GM18520 (cell line): ENCODE measurements around the gene ARAP2.

Source experiments
- ATAC-seq: cut with Tn5 transposase; IDR thresholded peaks from one replicate; pipeline ENCODE4 v1.9.1; 2021; ENCODE audit not compliant: unreplicated experiment

The ARAP2 gene

DNA sequence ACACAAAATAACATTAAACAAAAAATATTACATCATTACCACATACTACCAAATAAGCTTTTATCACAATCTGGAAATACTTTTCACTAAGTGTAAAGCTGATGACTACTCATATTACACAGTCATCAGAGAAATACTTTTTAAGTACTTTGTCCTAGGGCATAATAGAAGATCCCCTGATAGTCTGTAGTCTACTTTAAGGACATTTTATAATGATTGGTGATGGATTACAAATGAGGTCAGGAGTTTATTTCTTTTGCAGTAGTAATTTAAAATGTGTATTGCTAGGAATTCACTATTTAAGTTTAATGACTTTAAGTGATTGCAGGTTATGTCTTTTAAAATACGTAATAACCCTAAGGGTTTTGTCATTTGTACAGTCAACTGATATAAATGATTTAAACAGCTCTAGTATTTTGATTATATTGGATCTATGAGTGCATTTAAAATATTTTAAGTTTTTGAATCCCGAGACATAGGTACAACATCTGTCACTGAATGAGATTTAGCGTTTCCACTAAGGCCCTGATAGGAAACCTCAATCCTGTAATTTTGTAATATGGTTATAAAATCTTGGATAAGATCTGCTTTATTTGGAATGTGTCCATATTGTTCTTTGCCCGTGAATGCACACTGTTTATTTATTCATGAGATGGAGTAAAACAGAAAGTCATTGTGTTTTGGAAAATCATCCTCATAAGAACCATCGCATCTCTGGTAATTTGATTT lies 189.5 kb downstream of the ARAP2 start:
- ATAC-seq: no peak

DNA sequence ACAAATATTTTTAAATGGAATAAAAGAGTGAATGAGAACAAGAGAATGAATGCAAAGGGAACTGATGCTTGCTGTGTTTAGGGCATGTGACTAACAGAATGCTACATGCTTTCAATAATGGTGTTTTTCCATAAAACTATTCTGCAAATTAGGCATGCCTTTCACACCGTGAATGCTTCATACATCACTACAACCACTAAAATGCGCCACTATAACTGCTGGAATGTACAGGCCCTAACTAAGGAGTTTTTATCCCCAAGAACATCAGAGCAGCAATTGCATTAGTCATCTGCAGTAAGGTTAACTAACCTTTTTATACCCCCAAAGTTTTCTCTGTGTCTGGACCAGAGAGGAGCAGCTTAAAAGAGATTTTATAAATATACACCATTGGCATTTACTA lies 190.4 kb downstream of the ARAP2 start:
- no peak for ATAC-seq

DNA sequence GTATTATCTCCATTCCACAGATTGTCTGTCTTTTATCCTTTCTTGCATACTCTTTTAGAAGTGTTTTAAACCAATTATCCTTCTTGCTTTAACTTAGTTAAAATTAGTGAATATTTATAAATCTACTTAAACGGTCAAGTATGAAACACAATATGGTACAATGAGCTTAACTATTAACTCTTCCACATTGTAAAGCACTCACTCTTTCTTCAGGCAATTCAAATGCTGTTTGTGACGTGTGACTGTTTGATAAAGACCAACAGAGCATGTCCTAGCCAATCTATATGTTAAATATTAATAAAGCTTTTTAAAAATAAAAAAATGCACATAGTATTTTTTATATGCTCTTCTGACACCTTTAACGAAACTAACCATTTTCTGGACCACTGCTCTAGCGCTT lies 192.7 kb downstream of the ARAP2 start:
- ATAC-seq: no peak

DNA sequence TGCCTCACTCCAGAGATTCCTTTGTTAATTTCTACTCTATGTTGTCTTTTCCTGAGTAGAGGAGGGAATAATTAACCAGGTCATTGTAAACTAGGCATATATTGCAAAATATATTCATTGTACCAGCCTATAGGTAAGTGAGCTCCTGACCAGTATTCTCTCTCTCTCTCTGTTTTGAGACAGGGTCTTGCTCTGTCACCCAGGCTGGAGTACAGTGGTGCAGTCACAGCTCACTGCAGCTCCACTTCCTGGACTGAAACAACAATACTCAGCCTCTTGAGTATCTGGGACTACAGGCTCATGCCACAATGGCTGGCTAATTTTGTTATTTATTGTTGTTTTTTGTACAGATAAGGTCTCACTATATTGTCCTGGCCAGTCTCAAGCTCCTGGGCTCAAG lies 198.3 kb downstream of the ARAP2 start:
- no peak for ATAC-seq

DNA sequence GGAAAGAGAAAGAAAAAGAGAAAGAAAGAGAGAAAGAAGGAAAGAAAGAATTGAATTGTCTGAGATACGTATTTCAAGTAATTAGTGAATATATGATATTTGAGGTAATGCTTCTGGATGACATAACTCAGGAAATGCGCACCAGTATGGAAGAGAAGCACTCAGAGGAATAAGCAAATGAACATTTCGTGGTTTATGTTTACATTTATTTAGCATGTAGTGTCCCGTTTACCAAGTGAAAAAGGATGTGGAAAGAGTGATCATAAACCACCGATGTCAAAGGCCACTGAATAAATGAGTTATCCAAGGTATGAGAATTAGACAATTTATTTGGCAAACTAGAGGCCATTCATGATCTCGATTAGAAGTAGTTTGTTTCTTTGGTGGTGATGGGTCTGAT lies 200.4 kb downstream of the ARAP2 start:
- no peak for ATAC-seq

DNA sequence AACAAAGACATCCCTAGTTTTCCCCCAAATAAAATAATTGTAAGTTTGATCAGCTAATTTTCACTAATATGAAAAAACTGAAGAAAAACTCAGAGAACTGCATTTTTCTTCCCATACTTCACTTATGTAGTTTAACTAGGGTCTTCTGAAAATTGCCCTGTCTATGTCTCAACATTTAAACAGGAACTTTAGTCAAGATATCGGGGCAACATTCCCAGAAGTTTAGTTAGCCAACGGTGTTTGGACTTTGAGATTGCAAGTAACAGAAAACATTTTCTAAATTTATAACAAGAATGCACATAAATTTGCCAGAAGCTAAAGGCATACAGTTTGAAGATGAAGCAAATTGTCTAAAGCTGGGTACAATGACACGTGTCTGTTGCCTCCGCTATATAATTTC lies 201.1 kb downstream of the ARAP2 start:
- ATAC-seq: no peak

DNA sequence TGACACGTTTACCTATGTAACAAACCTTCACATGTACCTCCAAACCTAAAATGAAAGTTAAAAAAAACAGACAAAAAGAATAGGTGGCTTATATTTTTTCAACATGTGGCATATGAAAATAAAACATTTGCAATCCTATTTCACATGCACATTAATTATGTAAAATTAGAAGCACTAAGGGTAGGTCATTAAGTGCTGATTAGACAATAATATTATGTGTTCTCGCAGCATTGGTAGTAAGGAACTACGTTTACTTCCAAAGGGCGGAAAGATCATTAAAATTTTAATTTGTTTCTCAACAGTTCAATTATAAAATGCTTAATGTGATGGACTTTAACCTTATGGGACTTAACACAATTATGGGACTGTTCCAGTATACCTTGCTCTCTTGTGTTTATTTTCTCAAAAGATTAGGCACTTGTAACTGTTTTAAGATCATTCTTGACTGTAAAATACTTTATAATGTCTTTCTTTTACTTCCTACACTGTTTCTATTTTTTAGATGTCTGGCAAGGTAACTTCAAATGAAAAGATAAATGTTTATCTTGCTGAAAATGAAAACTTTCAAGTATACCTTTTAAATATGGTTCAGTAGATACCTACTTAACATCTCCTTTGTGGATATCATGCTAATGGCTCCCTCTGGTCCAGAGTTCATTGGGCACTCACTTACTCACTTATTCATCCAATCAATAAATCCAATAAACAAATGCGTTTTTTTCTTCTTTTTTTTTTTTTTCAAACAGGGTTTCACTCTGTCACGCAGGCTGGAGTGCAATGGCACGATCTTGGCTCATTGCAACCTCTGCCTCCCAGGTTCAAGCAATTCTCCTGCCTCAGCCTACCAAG lies 202.0 kb downstream of the ARAP2 start:
- no peak for ATAC-seq

DNA sequence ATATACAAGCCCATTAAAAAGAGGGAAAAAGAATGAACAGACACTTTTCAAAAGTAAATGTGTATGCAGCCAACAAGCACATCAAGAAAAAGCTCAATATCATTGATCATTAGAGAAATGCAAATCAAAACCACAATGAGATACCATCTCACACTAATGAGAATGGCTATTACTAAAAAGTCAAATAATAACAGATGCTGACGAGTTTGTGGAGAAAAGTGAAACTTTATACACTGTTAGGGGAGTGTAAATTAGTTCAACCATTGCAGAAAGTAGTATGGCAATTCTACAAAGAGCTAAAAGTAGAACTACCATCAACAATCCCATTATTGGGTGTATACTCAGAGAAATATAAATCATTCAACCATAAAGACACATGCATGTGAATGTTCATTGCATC lies 203.0 kb downstream of the ARAP2 start:
- ATAC-seq: no peak

DNA sequence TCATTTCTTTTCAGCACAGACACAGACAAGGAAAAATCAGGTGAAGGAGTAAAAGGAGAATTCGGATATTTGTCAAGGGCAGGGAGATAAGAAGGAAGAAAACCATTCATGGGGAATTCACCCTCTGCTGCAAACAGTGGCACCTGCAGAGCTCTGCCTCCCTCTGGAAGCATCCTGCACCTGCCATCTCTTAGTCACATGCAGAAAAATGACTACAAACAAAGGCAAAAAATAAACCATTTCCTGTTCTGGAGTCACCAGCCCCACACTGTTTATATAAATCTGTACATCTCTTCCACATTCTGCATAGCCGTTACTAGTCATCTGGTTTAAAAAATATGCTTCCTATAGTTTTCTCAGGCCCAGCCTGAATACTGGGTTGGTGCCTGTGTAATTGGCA lies 205.3 kb downstream of the ARAP2 start:
- ATAC-seq: no peak

DNA sequence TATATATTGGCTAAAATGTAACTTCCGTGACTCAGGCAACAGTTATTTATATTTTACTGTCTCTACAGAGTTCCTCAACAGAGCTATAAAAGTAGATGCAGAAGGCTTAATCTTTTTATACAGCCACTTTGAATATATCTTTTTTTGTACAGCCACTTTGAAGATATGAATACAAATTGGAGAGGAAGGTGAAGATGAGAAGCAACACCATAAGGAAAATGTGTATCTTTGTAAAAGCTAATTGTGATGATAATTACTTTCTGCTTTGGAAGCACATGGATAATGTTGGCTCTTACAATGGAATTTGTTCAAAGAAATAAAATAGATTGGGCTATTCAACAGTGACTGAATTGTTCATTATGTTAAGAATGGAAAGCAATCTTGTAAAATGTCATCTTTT lies 205.8 kb downstream of the ARAP2 start:
- no peak for ATAC-seq

DNA sequence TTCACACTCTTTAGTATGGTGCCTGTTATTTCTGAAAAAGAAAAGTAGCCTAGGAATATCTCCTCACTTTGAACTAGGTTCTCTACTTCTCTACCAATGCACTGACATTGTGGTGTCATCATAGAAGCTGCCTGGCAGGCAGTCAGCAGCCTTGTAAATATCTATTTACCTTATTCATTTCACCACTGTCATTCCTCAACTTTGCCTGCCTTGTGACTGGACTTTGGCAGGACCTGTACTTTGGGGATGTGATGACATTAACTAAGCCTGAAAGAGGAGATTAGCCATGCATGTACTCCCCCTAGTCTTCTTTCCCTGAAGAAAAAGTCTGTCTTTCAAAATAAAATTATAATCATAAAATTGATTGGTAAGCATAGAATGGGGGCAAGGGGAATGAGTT lies 207.2 kb downstream of the ARAP2 start:
- ATAC-seq: no peak

DNA sequence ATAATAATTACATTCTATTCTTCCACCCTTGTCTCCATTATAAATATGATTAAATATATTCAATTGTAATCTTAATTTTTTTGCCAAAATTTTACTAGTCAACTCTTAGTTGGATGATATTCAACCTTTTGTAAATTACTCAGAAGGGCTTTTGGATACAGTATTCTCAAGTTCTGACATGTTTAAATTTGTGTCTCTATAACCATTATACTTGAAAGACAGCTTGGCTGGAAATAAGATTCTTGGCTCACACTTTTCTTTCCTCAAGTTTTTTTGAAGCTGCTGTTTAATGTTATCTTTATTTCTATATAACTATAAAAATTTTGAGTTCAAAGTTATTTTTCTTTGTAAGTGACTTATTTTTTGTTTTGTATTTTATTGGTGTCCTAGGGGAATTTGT lies 214.4 kb downstream of the ARAP2 start:
- no peak for ATAC-seq

DNA sequence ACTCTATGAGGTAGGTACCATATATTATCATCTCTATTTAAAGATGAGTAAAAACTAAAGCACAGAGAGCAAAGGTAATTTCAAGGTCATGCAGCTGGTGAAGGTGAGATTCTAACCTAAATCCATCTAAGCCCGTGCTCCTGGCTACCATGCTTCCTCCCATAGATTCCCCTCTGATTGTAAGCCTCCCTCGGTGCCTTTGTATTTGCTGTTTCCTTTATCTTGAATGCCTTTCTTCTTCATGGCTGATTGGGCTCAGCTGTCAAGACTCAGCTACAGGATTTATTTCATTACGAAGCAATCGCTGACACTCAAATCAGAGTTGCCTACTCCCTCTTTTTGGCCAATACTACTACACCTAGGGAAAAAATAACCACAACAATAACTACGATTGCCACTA lies 217.1 kb downstream of the ARAP2 start:
- ATAC-seq: no peak

DNA sequence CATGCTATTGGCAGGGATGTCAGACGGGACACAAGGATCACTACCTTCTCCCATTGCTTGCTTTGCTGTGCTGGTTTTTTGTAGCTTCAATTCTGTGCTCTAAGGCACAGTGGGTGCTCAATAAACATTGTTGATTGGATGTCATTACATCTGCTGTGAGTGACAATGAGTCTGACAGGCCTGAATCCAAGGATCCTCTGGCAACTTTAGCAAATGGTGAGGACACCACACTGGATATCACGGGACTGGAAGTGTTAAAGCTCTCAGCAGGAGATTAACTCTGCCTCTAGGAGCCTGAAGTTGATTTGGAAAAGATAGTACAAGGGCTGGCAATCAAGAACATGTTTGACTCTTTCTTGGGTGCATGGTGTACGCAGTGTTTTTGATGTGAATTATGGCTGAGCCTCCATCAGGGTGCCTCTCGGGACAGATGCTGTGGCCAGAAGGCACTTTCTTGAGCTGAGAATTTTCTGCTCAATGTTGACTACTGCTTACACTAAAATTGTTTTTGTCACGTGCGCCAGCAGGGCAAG lies 217.9 kb downstream of the ARAP2 start:
- no peak for ATAC-seq

DNA sequence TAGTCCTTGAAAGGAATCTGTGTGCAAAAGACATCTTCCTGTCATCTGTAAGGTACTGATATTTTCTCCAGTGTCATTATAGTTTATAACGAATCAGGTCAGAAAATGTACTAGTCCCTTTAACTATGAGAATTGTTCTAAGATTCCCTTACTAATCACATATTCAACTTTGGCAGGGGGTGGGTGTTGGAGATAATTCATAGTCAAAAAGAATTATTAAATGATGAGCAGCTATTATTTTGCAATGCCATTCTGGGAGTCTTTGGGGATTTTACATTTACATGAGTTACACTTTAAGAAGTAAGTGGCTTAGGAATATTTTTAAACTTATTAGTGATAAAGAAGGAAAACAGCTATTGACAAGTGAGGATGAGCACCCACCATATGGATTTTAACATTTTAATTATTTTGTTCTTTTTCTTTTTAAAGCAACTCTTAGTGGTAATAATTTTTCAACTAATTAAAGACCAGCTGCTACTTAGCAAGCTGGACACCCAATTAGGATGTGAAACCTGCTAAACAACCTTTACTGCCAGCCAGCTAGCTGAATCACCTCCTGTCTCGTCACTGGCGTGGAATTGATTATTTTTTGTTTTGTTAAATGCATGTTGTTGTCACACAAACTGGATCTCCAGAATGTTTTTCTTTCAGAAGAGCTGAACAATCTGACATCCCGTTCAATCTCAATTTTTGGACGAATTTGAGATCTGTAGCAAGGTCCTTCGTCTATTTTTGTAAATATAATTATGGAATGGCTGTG lies 219.2 kb downstream of the ARAP2 start:
- ATAC-seq: no peak

DNA sequence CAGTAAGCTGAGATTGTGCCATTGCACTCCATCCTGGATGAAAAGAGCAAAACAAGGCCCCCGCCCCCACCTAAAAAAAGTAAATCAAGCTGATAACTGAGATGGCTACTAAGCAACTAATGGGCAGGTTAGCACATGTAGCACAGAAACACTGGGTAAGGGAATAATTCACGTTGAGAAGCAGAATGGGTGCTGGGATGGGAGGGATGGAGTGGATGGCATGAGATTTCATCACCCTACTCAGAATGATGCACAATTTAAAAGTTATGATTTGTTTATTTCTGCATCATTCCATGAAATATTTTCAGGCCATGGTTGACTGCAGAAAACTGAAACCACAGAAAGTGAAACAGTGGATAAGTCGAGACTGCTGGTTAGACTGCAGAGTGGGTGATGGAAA lies 224.0 kb downstream of the ARAP2 start:
- ATAC-seq: no peak
